Stimulated activated CD8-positive, alpha-beta memory T cell treated with anti-CD3 and anti-CD28 coated beads, Interleukin-2, amount 100 ng/mL, for 48 hours (primary cell): ENCODE measurements around the gene NUDT16.

Source experiments
- DNase-seq, 2 donors: peaks; one replicate each; pipeline ENCODE4 v3.0.0-alpha.2; 2020; ENCODE audit warnings: low read depth in 2 of 2

Gene NUDT16

DNA sequence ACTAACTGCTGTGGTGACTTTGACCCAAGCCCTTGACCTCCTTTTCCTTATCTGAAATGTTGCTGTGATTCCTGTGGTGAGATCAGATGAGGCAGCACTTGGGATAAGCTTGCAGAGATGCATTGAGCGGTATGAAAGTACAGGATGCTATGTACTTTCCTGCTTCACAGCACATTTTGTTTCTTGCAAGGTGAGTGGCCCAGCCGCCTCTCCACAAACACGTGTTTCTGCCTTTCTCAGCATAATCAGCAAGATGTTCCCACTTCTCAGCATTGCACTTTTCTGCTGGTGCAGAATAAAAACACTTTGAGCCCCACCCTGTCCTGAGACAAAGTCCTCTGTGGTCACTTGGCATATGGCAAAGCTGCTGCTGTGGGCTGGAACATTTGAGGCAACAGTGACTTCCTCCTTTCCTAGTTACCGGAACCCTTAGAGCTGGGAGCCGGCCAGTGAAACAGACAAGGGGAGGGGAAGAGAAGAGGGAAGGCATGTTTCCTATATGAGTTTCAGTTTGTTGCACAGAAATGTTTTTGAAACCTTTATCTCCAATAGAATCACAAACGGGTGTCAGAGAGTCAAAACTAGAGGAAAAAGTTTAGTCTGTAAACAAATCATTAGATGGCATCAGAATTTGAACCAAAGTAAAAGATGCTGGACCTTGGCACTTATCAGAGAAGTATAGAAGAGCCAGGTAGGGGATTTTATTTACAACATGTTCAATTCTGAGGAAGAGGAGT lies 5.0 kb downstream of the NUDT16 start:
- DNase-seq: no peak

DNA sequence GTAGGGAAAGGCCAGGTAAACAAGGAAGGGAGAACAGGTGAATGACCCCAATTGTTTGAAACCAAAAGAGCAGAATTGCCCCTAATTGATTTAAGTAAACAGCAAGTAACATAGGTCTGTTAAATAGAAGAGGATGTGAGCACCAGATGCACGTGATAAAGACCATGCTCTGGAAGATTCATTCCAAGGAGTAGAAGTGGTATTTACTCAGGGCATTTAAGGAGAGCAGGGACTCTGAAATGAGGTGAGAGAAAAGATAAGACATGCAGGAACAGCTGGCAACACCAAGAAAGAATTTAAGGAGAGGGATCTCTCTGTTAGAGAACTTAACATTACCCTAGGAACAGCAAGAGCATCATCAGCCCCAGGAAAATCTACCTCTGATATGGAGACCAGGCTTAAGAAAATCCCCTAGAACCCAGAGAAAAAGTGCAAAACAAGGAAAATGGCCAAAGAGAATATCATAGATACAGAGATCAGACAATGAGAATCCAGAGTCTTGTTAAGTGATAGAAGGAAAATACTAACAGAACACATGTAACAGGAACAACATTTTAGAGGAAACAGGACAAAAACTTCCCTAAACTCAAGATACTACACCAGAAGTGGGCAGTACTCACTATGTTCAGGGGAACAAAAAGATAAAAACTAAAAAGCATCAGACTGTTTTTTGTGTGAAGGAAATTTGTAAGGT lies 6.4 kb downstream of the NUDT16 start:
- no peak for DNase-seq

DNA sequence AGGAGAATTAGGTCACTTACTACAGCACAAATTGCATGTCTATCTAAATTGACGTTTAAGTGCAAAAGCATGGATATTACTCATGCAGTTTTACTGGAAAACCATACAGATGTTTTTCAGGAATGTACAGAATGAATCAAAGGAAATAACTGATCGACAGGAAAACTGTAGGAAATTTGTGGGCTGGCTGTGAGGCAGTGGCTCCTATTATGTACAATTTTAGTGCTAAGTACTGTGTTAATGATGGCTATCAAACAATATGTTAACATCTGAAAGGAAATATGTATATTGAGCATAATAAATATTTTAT lies 6.9 kb downstream of the NUDT16 start:
- DNase-seq: no peak

DNA sequence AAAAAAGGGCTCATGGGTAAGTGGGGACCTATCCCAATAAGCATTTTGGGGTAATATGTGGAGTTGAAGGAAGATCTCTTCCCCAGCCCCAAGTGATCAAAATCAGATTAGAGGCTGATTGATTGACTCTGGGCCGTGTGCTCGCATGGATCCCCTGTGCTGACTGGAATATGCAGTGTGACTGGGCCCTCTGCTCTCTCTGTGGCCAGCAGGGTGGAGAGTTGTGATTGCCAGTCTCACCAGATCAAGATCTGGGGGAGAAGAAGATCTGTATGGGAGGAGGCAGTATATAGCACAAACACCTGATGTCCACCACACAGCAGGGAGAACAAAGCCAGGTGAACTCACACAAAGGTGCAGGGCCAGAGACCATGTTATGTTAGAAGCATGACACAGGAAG lies 8.8 kb downstream of the NUDT16 start:
- no peak for DNase-seq

DNA sequence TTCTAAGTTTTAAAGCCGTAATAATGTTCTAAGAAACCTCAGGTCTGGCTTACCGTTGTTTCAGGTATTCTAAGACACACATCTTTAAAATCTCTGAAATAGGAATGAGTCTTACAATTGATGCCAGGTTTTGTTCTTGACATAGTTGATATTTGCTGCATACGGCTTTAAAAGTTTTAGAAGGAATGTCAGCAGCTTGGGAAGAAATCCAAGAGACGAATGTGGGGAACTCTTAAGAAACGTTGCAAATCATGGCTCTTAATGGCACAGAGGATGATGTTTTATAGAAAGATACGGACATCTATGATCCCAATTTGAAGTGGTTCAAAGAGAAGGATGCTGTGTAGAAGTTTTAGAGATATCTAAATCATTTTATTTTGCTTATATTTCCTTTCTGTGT lies 11.5 kb downstream of the NUDT16 start:
- no peak for DNase-seq

DNA sequence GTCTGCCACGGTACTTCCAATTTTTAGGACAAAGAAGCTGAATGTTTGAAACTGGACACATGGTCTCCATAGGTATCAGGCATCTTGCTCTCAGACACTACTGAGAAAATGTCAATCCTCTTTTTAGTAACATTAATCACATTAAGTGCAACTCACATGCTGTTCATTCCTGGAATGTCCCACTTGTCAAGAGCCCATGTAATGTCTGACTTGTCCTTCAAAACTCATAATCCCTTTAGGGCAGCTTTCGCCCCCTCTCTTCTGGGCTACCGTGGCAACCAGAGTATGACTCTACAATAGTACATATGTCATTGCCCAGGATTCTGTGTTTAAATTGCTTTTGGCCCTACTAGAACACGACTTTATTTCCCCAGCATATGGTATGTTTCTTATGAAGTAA lies 12.3 kb downstream of the NUDT16 start:
- DNase-seq: no peak

DNA sequence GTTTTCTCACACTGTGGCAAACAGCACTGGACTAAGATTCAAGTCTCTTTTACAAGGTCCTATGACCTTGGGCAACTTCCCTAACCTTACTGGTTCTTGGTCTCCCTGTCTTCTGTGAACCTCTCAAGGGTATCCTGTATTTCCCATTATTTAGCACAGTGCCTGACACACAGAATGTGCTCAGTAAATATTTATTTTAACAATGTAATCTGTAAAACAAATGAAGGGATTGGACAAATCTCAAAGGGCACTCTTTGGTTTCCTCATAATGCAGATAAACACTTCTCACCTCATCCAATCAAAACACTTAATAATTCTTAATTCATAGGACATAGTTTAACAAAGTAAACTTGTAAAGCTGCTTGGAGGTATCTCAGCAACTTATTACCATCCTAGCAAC lies 12.8 kb downstream of the NUDT16 start:
- no peak for DNase-seq

DNA sequence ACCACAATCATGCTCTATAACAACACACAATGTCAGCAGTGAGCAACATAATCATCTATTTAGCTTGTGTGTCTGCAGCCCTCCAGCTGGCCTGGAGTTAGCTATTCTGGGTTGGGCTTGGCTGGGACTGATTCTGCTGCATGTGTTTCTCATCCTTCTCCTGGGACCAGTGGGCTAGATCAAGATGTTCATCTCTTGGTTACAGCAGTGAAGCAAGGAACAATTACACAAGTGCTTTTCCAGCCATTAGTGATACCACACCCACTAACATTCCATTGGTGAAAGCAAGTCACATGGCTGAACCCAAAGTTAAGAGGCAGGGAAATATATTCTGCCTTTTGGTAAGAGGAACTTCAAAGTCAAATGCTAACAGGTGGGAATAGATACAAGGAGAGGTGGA lies 14.6 kb downstream of the NUDT16 start:
- no peak for DNase-seq

DNA sequence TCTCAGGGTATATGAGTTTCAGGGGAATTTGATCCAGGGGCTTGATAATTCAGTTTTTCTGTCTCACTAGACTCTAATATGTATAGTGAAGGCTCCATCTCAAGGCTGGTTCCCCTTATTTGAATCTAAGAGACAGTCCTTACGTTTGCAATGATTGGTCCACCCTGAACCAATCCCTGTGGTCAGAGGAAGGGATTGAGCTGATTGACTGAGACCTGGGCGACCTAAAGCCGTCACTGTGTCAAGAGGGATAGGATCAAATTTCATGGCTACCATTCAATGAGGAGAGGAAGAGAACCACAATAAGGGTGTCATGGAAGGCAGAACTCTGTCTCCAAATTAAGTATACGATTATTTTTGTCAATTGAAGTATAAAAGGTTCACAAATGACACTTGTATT lies 16.3 kb downstream of the NUDT16 start:
- DNase-seq: no peak

DNA sequence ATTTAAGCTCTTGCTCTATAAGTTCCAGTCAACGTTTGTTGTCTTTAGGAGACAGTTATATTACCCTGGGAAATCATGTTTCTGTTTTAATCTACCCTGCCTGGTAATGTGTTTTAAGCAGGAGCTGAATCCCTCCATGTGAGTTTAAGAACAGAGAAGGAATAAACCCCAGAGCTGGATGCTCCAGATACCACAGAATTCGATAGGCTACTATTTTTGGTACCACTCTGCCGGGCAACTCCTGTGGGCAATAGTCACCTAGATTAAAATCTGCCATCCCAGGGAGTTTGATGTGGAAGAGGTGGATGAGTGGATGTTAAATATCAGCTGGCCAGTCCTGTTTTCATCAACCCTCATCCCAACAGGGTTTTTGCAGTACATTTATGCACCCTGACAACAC lies 20.4 kb downstream of the NUDT16 start:
- no peak for DNase-seq

DNA sequence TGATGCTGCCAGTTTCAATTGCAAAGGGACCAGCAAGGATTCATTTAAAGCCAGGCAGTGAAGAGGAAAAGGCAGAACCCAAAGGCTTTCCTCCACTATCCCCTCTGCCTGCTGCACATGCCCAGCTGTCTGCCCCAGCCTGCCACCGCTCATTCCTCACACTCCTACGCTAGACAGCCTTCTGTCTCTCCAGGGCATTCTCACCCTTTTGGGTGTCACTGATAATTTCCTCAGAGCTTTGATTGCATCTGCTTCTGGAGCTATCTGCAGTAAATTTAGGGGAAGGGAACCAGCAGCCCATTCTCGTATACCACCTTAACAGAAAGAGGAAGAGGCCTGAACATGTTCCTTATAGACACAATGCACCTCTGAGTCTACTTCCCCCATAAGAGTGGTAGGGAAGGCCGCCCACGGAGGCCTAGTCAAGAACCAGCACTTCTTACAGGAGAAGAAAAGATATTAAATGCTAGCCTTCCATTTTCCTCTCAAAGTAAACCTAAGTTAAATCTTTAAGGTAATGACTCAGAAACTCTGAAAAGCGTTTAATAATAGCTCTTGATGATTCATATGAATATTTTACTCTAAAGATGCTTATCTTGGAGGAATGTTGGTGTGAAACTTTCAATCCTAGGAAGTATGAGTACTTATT lies 20.9 kb downstream of the NUDT16 start:
- DNase-seq: no peak

DNA sequence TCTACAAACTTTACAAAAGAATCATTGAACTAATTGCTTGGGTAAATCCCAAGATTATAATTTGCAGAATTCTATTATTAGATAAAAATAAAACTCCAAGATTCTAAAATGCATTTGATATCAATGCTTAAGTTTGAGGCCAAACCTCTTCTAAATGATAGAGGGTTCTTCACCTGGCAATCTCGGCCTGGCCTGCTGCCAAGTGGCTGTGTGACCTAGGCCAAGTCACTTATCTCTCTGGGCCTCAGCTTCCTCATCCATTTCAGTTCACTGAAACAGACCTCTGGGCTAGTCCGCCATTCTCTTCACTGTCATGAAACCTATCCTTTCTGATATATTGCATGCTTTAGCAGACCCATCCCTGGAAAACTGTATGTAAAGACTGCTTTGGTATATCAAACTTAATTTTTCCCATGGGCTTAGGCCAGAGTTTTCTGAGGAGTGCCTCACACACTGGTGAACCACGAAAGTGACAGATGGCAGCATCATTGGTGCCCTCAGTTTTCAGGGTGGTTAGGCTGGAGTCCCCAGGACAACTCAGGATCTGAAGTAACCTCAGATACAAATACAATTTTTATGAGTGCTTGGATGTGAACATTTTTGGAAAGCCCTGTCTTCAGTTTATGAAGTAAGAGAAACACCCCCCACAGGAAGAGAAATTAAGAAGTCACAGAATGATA lies 21.8 kb downstream of the NUDT16 start:
- no peak for DNase-seq

DNA sequence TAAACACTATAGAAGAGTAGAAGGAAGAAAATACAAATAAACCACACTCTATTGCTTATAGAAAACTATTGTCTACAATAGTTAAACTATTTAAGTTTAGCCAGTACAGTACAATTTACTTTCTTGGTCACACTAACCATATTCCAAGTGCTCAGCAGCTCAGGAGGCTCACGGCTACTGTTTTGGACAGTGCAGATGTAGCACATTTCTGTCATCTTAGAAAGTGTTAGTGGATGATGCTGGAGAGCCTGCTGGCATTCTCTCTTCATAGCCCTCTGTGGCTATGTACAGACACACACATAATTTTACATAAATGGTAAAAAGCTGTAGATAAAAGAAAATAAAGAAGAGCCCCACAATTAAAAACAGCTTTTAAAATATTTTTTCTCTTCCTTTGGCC lies 23.8 kb downstream of the NUDT16 start:
- DNase-seq: no peak

DNA sequence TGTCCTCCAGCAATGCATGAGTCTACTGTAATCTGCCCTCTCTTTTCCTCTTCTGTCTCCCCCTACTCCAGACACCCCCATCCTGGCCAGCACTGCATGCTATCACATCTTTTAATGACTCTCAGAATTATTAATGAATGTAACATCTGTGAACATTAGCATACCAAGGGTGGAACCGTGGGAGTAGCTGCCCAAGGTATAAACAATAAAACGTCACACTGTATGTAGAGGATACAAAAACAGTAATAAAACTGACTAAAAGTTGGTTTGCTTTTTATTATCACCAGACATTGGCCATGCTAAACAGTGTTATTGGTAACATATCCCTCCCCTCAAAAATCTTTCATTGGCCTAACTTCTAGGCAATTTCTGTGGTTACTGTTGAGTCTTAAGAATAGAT lies 24.7 kb downstream of the NUDT16 start:
- DNase-seq: no peak

DNA sequence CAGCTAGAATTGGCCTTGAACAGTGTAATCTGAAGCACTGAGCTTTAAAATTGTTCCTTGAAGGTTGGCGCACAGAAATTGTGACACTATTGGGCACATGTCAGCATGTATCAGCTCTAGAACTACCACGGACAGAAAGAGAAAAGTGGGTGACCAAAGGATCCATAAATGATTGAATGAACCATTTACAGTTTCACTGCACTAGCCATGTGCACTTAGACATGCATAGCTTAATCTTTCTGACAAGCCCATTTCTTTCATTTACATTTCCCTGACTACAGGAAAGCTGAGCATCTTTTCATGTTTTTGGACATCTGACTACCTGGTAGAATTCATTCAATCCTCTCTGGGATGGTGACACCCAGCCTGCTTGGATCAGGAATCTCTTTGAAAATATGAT lies 36.2 kb downstream of the NUDT16 start:
- no peak for DNase-seq

DNA sequence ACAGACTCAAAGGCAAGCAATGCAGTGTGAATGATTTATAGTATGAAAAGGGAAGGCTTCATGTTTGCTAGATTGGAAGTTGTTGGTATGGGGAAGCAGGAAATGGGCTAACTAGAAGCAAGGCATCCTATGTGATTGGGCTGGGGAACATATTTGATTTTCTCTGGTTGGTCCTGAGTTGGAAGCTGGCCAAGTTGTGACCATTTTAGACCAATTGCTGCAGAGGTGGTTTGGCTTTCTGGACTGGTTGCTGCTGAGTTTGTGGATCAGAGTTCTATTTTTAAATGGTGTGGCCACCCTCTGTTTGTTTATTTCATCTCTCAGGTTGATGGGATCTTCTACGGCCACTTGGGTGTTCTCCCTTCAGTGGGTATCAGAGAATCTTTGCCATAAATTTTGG lies 39.7 kb downstream of the NUDT16 start:
- DNase-seq: no peak

DNA sequence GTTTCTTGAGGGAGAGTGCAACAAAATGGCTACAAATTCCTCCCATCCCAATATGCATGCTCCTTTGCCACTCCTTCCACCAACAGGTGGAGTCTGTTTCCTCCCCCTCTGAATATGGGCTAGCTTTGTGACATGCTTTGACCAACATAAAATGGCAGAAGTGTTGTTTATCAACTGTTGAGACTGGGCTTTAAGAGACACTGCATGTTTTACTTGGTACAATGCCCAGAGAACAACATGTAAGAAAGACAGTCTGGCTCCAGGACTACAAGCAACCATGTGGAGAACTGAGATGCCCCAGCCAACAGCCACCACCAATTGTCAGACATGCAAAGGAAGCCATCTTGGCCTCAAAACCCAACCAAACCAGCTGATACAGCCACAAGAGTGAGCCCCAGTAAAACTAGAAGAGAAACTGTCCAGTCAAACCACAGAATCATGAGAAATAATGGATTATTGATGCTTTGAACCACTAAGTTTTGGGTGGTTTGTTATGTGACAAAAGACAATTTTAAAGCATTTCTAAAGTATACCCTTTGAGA lies 40.5 kb downstream of the NUDT16 start:
- no peak for DNase-seq

DNA sequence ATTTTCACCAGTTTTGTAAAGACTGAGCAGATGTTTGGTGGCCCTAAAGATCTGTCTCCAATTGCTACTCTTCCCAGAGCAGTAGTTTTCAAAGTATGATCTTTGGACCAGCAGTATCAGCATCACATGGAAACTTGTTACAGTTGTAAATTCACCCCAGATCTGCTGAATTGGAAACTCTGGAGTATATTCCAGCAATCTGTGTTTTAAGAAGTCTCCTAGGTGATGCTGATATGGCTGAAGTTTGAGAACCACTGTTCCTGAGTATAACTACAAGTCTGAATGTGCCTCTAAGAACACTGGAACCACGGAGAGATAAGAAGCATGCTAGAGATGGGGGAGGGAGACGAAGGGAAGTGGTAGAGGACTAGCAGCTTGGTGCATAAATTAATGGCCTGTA lies 45.7 kb downstream of the NUDT16 start:
- DNase-seq: no peak

DNA sequence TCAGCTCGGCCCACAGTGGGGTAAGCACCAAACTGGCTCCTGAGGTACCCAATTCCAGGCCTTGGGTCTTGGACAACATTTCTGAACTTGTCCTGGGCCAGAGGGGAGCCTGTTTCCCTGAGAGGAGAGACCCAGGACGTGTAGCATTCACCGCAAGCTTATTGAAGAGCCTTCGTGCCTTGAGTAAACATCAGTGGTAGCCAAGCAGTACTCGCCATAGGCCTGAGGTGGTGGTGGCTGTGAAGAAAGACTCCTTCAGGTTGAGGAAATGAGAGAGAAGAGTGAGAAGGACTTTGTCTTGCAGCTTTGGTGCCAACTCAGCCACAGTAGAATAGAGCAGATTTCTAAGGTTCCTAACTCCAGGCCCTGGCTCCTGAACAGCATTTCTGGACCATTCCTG lies 50.2 kb downstream of the NUDT16 start:
- no peak for DNase-seq

DNA sequence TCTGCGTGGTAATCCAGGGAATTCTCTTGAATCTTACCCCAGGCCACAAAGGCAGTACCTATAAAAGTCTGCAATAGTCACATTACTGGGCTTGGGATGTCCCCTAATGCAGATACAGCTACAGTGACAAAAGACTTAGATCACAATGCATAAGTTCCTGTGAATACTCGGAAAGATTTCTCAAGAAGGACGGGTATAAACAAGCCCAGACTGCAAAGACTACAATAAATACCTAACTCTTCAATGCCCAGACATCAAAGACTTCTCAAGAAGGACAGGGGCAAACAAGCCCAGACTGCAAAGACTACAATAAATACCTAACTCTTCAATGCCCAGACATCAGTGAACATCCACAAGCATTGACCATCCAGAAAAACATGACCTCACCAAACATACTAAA lies 50.9 kb downstream of the NUDT16 start:
- DNase-seq: no peak

DNA sequence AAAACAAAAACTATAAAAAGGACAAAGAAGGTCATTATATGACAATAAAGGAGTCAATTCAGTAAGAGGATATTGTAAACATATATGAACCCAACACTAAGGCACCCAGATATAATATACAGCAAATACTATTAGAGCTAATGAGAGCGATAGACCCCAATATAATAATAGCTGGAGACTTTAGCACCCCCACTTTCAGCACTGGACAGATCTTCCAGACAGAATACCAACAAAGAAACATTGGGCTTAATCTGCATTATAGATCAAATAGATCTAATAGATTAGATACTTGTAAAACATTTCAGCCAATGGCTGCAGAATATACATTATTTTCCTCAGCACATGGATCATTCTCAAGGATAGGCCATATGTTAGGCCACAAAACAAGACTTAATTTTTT lies 53.4 kb downstream of the NUDT16 start:
- DNase-seq: no peak
